ENCODE data around the gene RNU1-4.
"Not testable (repeated sequence)": the region's sequence is repeated elsewhere in the genome, so short reads cannot be mapped to it uniquely, and the experiment has no call there.

DNA sequence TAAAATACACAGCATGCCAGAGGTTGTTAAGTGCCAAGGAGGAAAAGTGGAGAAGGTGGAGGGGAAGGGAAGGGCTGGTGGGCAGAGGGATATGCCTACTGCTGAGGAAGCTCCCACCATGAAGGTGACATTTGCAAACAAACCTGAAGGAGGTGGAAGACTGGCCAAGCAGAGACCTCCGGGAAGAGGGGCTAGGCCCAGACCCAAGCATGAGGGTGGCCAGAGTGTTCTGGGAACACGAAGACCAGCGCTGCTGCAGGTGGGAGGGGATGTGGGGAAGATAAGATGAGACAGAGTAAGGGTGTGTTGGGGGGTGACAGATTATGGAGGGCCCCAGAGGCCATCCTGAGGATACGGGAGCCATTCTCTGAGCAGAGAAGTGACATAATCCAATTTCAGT, 37.5 kb downstream of the RNU1-4 start:
- TF ChIP-seq, protein P1, sequence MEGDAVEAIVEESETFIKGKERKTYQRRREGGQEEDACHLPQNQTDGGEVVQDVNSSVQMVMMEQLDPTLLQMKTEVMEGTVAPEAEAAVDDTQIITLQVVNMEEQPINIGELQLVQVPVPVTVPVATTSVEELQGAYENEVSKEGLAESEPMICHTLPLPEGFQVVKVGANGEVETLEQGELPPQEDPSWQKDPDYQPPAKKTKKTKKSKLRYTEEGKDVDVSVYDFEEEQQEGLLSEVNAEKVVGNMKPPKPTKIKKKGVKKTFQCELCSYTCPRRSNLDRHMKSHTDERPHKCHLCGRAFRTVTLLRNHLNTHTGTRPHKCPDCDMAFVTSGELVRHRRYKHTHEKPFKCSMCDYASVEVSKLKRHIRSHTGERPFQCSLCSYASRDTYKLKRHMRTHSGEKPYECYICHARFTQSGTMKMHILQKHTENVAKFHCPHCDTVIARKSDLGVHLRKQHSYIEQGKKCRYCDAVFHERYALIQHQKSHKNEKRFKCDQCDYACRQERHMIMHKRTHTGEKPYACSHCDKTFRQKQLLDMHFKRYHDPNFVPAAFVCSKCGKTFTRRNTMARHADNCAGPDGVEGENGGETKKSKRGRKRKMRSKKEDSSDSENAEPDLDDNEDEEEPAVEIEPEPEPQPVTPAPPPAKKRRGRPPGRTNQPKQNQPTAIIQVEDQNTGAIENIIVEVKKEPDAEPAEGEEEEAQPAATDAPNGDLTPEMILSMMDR (IDR thresholded peaks at IDR 0.05), result not testable (repeated sequence)
- TF ChIP-seq EP300 (IDR thresholded peaks at IDR 0.05), result not testable (repeated sequence)
